Adipocyte (in vitro differentiated cells): ENCODE results near the gene EGF.
A peak's percentile ranks its signal among the peaks of the same experiment; 100 is the strongest.

Experiments used
- DNase-seq: peaks from one replicate; pipeline ENCODE4 v3.0.0-alpha.2; 2015; ENCODE audit warnings: low read depth
- H3K27me3 ChIP-seq: replicated peaks from 2 replicates; pipeline ENCODE4 v1.7.0; 2013; ENCODE audit warnings: mild to moderate bottlenecking, low read length, moderate library complexity; ENCODE audit not compliant: control insufficient read depth, insufficient read depth
- H3K36me3 ChIP-seq: 2 replicates; pipeline ENCODE4 v1.7.0; 2013; ENCODE audit warnings: low read length, mild to moderate bottlenecking, moderate library complexity; ENCODE audit not compliant: control insufficient read depth, insufficient read depth, severe bottlenecking
- H3K4me1 ChIP-seq: 2 replicates; pipeline ENCODE4 v1.7.0; 2013; ENCODE audit warnings: mild to moderate bottlenecking, low read length, moderate library complexity; ENCODE audit not compliant: control insufficient read depth, insufficient read depth
- H3K4me3 ChIP-seq: 2 replicates; pipeline ENCODE4 v1.7.0; 2013; ENCODE audit warnings: mild to moderate bottlenecking, low read length, moderate library complexity
- H3K9ac ChIP-seq: 2 replicates; pipeline ENCODE4 v1.7.0; 2013; ENCODE audit warnings: mild to moderate bottlenecking, low read length, moderate library complexity
- H3K9me3 ChIP-seq: 2 replicates; pipeline ENCODE4 v1.7.0; 2013; ENCODE audit warnings: mild to moderate bottlenecking, low read length, moderate library complexity; ENCODE audit not compliant: control insufficient read depth

The EGF gene

DNA sequence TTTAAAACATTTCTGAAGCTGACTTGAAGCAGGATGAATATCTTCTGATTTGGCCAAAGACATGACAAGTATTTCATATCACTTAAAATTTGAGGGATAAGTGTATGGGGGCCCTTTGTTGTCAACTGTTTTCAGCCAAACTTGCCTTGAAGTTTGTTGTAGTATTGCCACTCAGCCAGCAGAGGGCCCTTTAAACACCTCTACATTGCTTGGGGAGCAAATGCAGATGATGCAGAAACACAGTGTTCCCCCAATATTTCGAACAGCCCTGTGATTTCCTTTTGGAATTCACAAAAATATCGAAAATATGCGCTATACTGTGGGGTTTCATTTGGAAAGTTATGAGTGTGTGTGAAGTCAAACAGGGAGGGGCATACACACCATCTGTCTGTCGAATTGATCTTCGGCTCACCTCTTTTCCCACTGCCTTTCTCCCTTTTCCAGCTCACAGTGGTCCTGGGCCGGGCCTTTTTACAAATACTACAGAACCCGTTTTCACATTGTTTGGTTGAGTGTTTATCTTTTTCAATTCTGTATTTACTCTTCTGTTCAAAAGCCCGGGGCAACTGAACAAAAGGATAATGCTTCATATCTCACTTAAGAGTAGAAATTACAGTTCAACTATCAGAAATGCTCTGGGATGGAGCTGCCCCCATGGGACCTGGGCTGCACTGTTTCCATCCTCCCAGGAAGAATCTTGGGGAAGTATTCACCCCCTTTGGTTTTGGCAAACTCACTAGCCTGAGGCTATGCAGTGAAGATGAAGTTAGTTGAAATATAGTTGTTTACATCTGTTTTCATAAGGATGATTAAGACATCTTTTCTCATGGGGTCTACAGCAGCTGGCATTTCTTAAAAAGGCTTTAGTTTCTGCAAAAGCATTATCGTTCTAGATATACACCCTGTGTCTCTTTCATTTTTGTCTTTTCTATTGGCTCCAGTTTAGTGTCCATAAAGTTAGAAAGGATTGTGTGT lies 137.6 kb downstream of the EGF start:
- H3K4me3 ChIP-seq: no peak overlapping the region
- no peaks in the 10 kb centered on the region for H3K27me3 ChIP-seq
- DNase-seq: peak; percentile 81
- no peaks in the 10 kb centered on the region for H3K9me3 ChIP-seq
- no peak overlapping the region for H3K9ac ChIP-seq
- H3K4me1 ChIP-seq: no peaks in the 10 kb centered on the region
- peaks cover 32% of the 10 kb centered on the region for H3K36me3 ChIP-seq

DNA sequence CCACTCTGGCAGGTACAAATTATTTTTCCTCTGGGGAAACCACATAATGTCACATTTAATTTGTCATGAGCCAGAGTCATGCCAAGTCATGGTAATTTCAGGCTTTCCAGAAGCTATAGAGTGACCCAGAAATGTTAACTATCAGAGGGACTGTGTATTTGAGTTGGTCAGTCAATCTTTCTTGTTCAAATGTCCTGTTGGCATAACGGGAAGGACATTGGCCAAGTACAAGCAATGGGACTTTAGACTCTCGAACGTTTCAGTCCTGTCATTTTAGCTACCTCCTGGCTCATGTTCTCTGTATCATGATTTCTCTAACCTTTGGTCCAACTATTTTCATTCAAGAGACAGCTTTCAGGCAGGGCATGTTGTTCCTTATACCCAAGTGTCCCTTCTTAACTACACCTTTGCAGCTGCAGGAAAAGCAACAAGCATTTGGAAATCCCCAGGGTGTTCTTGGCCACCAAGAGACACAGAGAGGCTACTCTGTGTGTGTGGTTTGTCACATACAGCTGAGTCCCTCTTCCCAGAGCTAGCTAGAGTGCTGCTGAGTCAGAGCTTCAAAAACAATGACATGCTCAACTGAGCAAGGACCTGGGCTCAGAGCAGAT lies 142.6 kb downstream of the EGF start:
- Histone ChIP-seq H3K36me3 (peaks cover 43% of the 10 kb centered on the region), H3K4me3 (no peak overlapping the region), H3K9me3 (no peaks in the 10 kb centered on the region), H3K27me3 (no peaks in the 10 kb centered on the region), H3K9ac (no peak overlapping the region), H3K4me1 (peaks cover 16% of the 10 kb centered on the region)
- DNase-seq: peak; percentile 31

DNA sequence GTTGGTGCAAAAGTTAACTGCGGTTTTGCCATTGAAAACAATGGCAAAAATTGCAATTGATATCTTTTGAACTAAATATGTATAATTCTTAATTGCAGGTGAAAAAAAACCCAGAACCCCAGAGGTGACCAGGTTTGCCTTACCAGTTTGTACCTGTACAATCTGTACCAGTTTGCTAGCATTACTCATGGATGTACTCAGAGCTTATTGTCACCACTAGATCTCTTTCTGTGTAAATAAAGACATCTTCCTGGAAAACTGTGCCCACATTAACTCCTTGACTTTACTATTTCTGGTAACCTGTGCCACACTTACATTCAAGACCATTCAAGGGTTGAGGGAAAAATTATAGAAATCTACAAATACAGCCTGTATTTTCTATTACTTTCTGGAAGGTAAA lies 146.0 kb downstream of the EGF start:
- no peak overlapping the region for H3K4me3 ChIP-seq
- no peak for DNase-seq
- no peaks in the 10 kb centered on the region for H3K27me3 ChIP-seq
- H3K36me3 ChIP-seq: peaks cover 23% of the 10 kb centered on the region
- peaks cover 21% of the 10 kb centered on the region for H3K4me1 ChIP-seq
- H3K9me3 ChIP-seq: no peaks in the 10 kb centered on the region
- no peak overlapping the region for H3K9ac ChIP-seq

DNA sequence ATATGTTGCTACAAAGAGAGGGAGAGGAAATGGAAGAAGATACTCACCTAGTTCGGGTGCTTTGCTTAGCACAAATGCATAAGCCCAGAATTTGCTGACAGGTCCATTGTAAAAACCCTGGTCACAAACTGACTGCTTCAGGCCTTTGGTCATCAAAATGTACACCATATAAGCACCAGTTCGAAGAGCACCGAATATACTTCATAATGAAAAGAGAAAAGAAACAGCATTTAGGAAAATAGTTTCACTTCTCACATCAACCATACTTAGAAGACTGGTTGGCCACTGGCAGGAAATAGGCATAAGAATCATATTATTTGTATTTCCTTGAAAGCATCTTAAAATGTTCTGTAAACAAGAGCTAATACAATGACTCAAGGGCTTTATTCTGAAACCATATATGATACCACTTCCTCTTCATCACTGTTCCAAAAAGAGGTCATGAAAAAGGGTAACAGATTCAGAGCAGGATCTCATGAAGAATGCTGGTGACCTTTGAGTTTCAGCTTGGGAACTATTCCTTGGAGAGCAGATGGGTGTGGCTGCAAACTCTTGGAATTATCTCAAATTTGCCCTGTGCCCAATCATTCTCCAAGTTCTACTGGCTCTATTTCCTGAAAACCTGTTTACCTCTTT lies 147.0 kb downstream of the EGF start:
- no peak overlapping the region for H3K4me3 ChIP-seq
- peaks cover 21% of the 10 kb centered on the region for H3K4me1 ChIP-seq
- DNase-seq: peak; percentile 30
- H3K9me3 ChIP-seq: no peaks in the 10 kb centered on the region
- no peak overlapping the region for H3K9ac ChIP-seq
- H3K36me3 ChIP-seq: peaks cover 23% of the 10 kb centered on the region
- H3K27me3 ChIP-seq: no peaks in the 10 kb centered on the region

DNA sequence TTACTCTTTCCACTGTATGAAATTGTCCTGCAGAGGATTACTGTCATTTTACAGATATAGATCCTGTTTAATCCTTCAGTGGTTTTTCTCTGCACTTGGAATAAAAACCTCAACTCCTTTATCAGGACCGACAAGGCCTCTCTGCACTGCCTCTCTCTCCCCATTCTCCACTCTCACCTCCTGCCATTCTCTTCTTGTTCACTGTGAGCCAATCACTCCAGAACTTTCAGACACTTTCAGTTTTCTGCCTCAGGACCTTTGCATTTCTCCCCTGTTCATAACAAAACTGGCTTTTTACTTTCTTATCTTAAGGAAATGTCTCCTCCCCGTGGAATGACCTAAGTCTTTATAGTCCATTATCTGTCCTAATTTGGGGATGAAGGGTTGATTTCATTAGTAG lies 148.4 kb downstream of the EGF start:
- Histone ChIP-seq H3K36me3 (peaks cover 25% of the 10 kb centered on the region), H3K4me1 (peaks cover 16% of the 10 kb centered on the region), H3K27me3 (no peaks in the 10 kb centered on the region), H3K4me3 (no peak overlapping the region), H3K9me3 (no peaks in the 10 kb centered on the region), H3K9ac (no peak overlapping the region)
- DNase-seq: no peak
